Pancreas (tissue), 10 donors: ENCODE data around the gene MYH1. TPM values are rescaled to one million over a fixed set of nuclear protein-coding genes. Genes with fewer than 3 reads are reported as not detected.
A peak's percentile ranks its signal among the peaks of the same experiment; 100 is the strongest.

Experiments used
- ATAC-seq, 4 donors: fragments of 200-7000 bp; cut with Tn5 transposase; one replicate each; pipeline versions ENCODE4 v1.8.0 to v1.9.1; 2020; ENCODE audit warnings: mild to moderate bottlenecking in 4 of 4, moderate library complexity in 4 of 4
- DNase-seq, 6 donors: peaks; one replicate each; pipeline ENCODE4 v3.0.0-alpha.2; 2020
- FAIRE-seq: peaks from 2 replicates; lab custom pipeline; 2012; peaks lifted over from hg19 to GRCh38; lab: Jason Lieb, UNC
- H3K27ac ChIP-seq, 4 donors: fragments of 200-600 bp; sonication (generic); 1 replicate in 3 of 4; 2 replicates in 1 of 4; pipeline versions ENCODE4 v1.5.0 to v1.8.0; 2020
- H3K27me3 ChIP-seq, 4 donors: fragments of 200-600 bp; one replicate each; pipeline ENCODE4 v1.8.0; 2021
- H3K36me3 ChIP-seq, 3 donors: fragments of 200-600 bp; sonication (generic) in 1 of 3; one replicate each; pipeline versions ENCODE4 v1.5.0 to v1.8.0; 2020 to 2021
- H3K4me1 ChIP-seq, 3 donors: fragments of 200-600 bp; one replicate each; pipeline ENCODE4 v1.8.0; 2021
- H3K4me3 ChIP-seq, 4 donors: fragments of 200-600 bp; sonication (generic) in 2 of 4; one replicate each; pipeline versions ENCODE4 v1.5.0 to v1.8.0; 2020 to 2021
- H3K9me3 ChIP-seq, 4 donors: fragments of 200-600 bp; one replicate each; pipeline ENCODE4 v1.8.0; 2021
- WGBS, 2 donors: extraction: QIAGEN DNeasy Blood & Tissue Kit; methylation state at CpG; one replicate each; pipeline ENCODE4 v1.1.7; 2013; 5-methylcytosine and 5-hydroxymethylcytosine counted together
- intact Hi-C, 3 donors: fragments of 100-400 bp; cut with DNase I; formaldehyde crosslinking; loops; one replicate each; pipeline versions ENCODE4 v1.11.1 to v1.14.2; 2022
- polyA plus RNA-seq, 2 donors: library from polyadenylated mRNA; stranded (reverse); fragments of 200-250 nt; gene quantifications; one replicate each; pipeline ENCODE4 v1.2.3, GENCODE V29; 2013
- total RNA-seq, 6 donors: library from RNA; stranded (reverse); fragmentation: NEBNext Ultra II Directional in 4 of 6; extraction: Animal tissue kit (Norgen Biotek cat#: 25700) in 4 of 6; gene quantifications; one replicate each; pipeline versions ENCODE4 v1.2.1 to v1.2.4, GENCODE V29; 2021 to 2023
- TF ChIP-seq, protein P1 (sequence below), 4 donors: fragments of 200-600 bp; sonication (generic) in 3 of 4; IDR thresholded peaks; one replicate each; pipeline versions ENCODE4 v1.5.0 to v1.8.0; 2021; ENCODE audit warnings: antibody characterized with exemption in 4 of 4
- donor health status: healthy with polysubstance abuse.
- donor health status: DM: no; HTN: no; CAD: no; lungs with moderate emphysema.
- donor health status: DM: no; HTN: no; CAD: no.
- donor health status: control.
- donor health status: control.
- donor health status: Bipolar disorder and iron deficiency.
- donor health status: DM: yes; HTN: yes; CAD: no.
- donor health status: DM: no; HTN: no; CAD: no.
- donor health status: DM: no; HTN: no; CAD: no.
- donor health status: DM: yes; HTN: yes; CAD: no.

MYH1 gene
- total RNA-seq (not detected), polyA plus RNA-seq (under 1 TPM; 0.04 to 0.09 TPM)

DNA sequence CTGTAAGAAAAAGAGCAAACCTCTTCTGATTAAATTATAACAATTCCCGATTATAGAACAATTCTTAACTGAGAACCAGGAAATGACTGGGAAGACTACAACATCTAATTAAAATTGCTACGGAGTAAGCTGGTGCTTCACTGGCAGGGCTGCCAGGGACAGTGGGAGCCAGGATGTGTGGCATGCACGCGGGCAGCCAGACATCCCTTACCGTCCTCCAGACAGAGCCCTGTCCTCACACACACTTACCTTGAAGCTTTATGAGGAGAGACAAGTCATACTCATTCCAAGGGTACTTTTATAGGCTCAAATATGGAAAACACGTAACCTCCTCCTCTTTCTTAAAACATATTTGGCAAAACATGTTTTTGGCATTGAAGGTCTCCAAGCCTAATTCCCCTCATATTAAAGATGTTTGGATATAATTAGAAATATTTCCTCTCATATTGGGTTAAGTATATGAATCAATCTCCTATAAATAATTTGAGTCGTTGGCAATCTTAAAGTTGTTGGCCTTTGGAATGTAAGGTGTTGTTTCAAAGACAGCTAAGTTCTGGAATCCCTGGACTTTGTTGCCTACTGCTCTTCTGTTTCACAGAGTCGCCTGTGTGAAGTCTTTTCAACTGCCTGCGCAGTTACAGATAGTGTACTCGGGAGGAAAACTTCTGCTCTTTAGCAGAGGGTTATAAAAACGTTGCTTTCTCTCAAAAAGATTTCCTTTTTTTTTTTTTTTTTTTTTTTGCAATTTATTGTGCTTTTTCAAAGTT is at the start of gene MYH1:
MYH1 (minus strand) TSS at position 272 of the 767 bp plus-strand sequence. CDS start 1,900 bp downstream, outside the sequence.
- Histone ChIP-seq H3K9me3 (no peaks in the 10 kb centered on the region), H3K4me3 (no peak within 1 kb of the TSS), H3K27me3 (no peaks in the 10 kb centered on the region), H3K36me3 (no peaks in the 10 kb centered on the region), H3K27ac (no peak within 1 kb of the TSS), H3K4me1 (no peaks in the 10 kb centered on the region)
- DNase-seq: no peak
- no peak for ATAC-seq
- intact Hi-C loops: no loop called here
- TF ChIP-seq, protein P1, sequence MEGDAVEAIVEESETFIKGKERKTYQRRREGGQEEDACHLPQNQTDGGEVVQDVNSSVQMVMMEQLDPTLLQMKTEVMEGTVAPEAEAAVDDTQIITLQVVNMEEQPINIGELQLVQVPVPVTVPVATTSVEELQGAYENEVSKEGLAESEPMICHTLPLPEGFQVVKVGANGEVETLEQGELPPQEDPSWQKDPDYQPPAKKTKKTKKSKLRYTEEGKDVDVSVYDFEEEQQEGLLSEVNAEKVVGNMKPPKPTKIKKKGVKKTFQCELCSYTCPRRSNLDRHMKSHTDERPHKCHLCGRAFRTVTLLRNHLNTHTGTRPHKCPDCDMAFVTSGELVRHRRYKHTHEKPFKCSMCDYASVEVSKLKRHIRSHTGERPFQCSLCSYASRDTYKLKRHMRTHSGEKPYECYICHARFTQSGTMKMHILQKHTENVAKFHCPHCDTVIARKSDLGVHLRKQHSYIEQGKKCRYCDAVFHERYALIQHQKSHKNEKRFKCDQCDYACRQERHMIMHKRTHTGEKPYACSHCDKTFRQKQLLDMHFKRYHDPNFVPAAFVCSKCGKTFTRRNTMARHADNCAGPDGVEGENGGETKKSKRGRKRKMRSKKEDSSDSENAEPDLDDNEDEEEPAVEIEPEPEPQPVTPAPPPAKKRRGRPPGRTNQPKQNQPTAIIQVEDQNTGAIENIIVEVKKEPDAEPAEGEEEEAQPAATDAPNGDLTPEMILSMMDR (IDR thresholded peaks at IDR 0.05): no peak
- FAIRE-seq: no peak
- 55 to 65% methylated on average over 11 of the region's 11 CpGs for WGBS, 2 donors

DNA sequence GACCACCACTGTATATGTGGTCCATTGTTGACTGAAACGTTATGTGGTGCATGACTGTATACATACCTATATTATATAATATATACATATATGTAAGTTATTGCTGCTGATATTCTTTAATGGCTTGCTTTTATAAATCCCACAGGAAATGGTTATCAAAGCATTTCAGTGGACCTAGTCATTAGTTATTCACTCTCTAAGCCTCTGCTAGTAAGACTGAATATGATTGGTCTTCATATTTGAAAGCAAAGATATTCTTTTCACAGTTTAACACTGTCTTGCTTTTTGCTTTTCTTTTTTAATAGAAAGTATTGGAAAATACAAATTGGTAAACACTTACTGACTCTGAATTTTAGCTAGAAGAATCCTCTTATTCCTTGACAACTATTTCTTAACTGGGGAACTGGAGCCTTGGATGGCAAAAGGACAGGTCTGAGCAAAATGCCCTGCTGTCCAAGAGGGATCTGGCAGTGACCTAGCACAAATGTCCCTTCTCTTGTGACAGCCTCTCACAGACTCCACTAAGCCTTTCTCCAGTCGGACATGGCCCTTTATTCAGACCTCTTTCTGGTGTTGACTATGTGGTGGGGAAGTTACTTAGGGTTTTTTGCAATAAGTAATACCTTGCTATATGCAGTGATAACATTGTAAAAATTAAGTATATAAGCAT is 45.8 kb upstream of the MYH1 start:
- 39 to 44% methylated on average over 2 of the region's 2 CpGs for WGBS, 2 donors
- Histone ChIP-seq H3K27me3 (peaks cover 0 to 3% (median 0%) of the 10 kb centered on the region in 4 donors), H3K4me3 (no peak overlapping the region), H3K27ac (no peak overlapping the region), H3K9me3 (no peaks in the 10 kb centered on the region), H3K36me3 (no peaks in the 10 kb centered on the region), H3K4me1 (no peaks in the 10 kb centered on the region)
- ATAC-seq (no peak), FAIRE-seq (no peak), DNase-seq (no peak)
- TF ChIP-seq, protein P1 (IDR thresholded peaks at IDR 0.05): no peak
- intact Hi-C loops: no loop called here

DNA sequence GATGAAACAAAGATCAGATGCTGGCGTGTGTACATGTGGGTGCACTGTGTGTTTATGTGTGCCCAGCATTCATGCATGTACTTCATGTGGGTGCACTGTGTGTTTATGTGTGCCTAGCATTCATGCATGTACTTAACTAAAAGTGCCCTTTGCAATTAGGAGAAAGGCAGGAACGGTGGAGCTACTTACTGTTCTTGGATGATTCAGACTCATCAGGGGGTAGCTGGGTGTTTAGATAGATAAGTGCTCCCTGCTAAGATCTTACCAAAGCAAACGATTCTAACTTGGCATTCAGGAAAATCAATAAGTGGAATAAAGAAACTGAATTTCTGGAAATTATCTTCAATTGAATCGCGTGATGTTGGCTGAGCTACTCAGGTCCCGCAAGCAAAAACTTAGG is 39.7 kb upstream of the MYH1 start:
- TF ChIP-seq, protein P1 (IDR thresholded peaks at IDR 0.05): no peak
- Histone ChIP-seq H3K36me3 (no peaks in the 10 kb centered on the region), H3K4me3 (no peak overlapping the region), H3K27me3 (no peaks in the 10 kb centered on the region), H3K27ac (no peak overlapping the region), H3K4me1 (no peaks in the 10 kb centered on the region), H3K9me3 (no peaks in the 10 kb centered on the region)
- intact Hi-C loops: no loop called here
- ATAC-seq: no peak
- FAIRE-seq: no peak
- 49 to 62% methylated on average over 6 of the region's 6 CpGs for WGBS, 2 donors
- no peak for DNase-seq

DNA sequence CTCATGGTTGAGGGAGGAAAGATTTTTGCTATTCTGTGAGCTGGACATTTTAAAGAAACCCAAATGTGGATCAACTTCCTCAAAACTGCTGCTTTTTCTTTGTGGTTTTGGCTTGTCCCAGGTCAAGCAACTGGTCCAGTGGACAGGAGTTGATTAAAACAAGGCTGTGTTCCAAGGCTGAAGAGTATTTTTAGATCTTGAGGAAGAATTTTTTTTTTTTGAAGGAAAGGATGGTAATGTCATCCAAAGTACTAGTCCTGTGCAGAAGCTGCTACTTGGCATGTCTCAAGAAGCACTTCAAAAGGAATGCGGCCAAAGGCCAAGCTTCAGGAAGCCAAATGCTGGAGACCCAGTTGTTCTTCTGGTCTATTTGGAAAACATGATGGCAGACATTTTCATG is 39.1 kb upstream of the MYH1 start:
- TF ChIP-seq, protein P1 (IDR thresholded peaks at IDR 0.05): no peak
- ATAC-seq (peak in 1 of 4 donors; percentile 51), FAIRE-seq (no peak), DNase-seq (no peak)
- Histone ChIP-seq H3K36me3 (no peaks in the 10 kb centered on the region), H3K4me3 (no peak overlapping the region), H3K9me3 (no peaks in the 10 kb centered on the region), H3K27me3 (no peaks in the 10 kb centered on the region), H3K27ac (no peak overlapping the region), H3K4me1 (no peaks in the 10 kb centered on the region)
- WGBS, 2 donors: 69 to 96% methylated on average over 1 of the region's 1 CpG
- intact Hi-C loops: no loop called here
